Measurements from ENCODE around the gene NFATC2. TPM values are rescaled to one million over a fixed set of nuclear protein-coding genes. Genes with fewer than 3 reads are reported as not detected.

Gene NFATC2
- total RNA-seq, 1 experiment from 2014 or later, result 5.0 TPM

DNA sequence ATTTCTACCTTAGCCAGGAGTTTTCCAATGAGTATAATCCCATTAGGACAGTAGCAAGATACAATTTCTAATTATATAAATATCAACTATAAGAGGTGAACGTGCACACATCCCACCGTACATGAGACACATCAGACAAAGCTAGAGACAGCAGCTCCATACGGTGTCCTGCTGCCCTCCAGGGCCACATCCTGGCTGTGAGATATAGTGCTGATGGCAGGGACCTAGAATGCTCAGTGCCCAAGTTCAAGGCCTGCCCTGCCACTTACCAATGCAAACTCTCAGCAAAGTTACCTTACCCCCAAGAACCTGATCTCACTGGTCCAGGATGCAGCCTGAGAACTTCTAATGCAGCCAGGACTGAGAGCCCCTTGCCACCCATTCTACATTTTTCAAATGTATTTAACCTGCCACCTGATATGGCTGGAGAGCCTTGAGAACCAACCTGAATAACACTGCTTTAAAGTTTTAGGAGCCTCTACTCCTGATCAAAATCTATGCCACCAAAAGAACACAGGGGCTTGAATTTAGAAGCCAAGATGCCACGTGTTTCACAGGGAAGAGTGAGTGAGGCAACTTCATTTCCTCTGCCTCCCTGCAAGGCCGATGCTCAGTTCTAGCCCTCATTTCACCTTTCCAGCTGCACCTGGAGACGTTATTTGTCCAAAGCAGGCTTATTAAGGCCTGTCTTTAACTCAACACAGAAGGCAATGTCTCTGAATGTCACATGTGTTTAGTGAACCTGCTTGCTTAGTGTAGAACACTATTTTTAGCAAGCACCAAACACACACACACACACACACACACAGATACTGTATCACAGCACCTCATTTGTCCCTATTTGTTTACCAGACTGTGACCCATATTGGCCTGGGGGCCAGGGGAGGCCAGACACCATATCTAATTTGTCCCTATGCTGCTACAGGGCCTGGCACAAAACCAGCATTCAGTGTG is 6.1 kb downstream of the NFATC2 start:
- RAD21 ChIA-PET (ENCODE audit: low non-redundant PET in 1 of 2, low total read pairs in 2 of 2, uncharacterized antibody in 2 of 2, unreplicated experiment in 2 of 2), result no interaction called here
- Histone ChIP-seq H3K36me3 (ENCODE audit: control insufficient read depth in 1 of 2, insufficient read depth in 2 of 2, low read length in 2 of 2) (no peaks in the 10 kb centered on the region), H3K27me3 (ENCODE audit: insufficient read depth, low read length) (no peaks in the 10 kb centered on the region), H3K4me2 (ENCODE audit: low read length) (no peak overlapping the region), H3K4me3 (replicated peaks in 1 of 2; ENCODE audit: low read depth in 1 of 2, low read length in 2 of 2) (no peak overlapping the region), H2AFZ (ENCODE audit: low read depth, low read length, poor library complexity, severe bottlenecking) (no peak overlapping the region), H3K4me1 (ENCODE audit: control insufficient read depth in 1 of 2, insufficient read depth in 2 of 2, low read length in 2 of 2) (peaks cover 29 to 41% of the 10 kb centered on the region in 2 experiments), H3K79me2 (ENCODE audit: insufficient read depth, low read length) (no peaks in the 10 kb centered on the region), H3K9ac (ENCODE audit: low read length) (no peak overlapping the region), H3K27ac (ENCODE audit: low read depth, low read length) (no peak overlapping the region), H3K9me2 (ENCODE audit: insufficient read depth) (no peaks in the 10 kb centered on the region), H3K9me3 (ENCODE audit: control insufficient read depth in 1 of 2, insufficient read depth in 1 of 2, low read depth in 1 of 2, low read length in 2 of 2) (no peaks in the 10 kb centered on the region), H4K20me1 (ENCODE audit: insufficient read depth) (no peaks in the 10 kb centered on the region)
- intact Hi-C loops (cut with micrococcal nuclease), result no loop called here
- TF ChIP-seq ZFX (IDR thresholded peaks at IDR 0.05), result no peak
- no peak for TF ChIP-seq EZH2phosphoT487 (IDR thresholded peaks at IDR 0.05; ENCODE audit: borderline replicate concordance)
- BruUV-seq (replicated peaks), result no TSS peak
- CTCF ChIA-PET, result no interaction called here
- no peak for DNase-seq (ENCODE audit: low read depth, low spot score)
- no peak for ATAC-seq
- POLR2A ChIA-PET, result no interaction called here

DNA sequence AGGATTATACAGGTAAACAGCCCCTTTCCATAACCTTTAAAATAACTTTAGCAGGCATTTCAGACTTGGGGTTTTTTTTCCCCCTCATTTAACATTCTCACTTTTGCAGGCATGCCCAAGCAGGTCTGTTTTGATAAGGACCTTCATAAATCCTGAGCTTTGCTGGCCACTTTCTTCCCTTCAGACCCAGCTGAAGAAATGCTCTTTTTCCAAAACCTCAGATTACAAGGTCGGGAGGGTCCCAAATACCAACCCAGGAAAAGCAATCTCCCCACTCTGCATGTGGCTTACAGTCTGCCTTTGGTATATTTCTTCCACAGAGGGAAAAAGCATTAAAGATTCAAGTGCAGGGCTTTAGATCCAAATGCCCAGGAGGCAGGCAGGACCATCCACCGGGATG is 6.8 kb downstream of the NFATC2 start:
- Histone ChIP-seq H3K4me3 (replicated peaks in 1 of 2; ENCODE audit: low read depth in 1 of 2, low read length in 2 of 2) (no peak overlapping the region), H2AFZ (ENCODE audit: low read depth, low read length, poor library complexity, severe bottlenecking) (no peak overlapping the region), H3K9me3 (ENCODE audit: control insufficient read depth in 1 of 2, insufficient read depth in 1 of 2, low read depth in 1 of 2, low read length in 2 of 2) (no peaks in the 10 kb centered on the region), H3K9me2 (ENCODE audit: insufficient read depth) (no peaks in the 10 kb centered on the region), H3K4me1 (ENCODE audit: control insufficient read depth in 1 of 2, insufficient read depth in 2 of 2, low read length in 2 of 2) (peaks cover 36 to 44% of the 10 kb centered on the region in 2 experiments), H3K79me2 (ENCODE audit: insufficient read depth, low read length) (no peaks in the 10 kb centered on the region), H4K20me1 (ENCODE audit: insufficient read depth) (no peaks in the 10 kb centered on the region), H3K36me3 (ENCODE audit: control insufficient read depth in 1 of 2, insufficient read depth in 2 of 2, low read length in 2 of 2) (no peaks in the 10 kb centered on the region), H3K4me2 (ENCODE audit: low read length) (no peak overlapping the region), H3K9ac (ENCODE audit: low read length) (no peak overlapping the region), H3K27ac (ENCODE audit: low read depth, low read length) (no peak overlapping the region), H3K27me3 (ENCODE audit: insufficient read depth, low read length) (no peaks in the 10 kb centered on the region)
- DNase-seq (ENCODE audit: low read depth, low spot score) (no peak), ATAC-seq (no peak)
- intact Hi-C loops (cut with micrococcal nuclease), result no loop called here
- BruUV-seq (replicated peaks), result no TSS peak
- RAD21 ChIA-PET (ENCODE audit: low non-redundant PET in 1 of 2, low total read pairs in 2 of 2, uncharacterized antibody in 2 of 2, unreplicated experiment in 2 of 2), result no interaction called here
- POLR2A ChIA-PET, result no interaction called here
- CTCF ChIA-PET, result no interaction called here
- TF ChIP-seq POLR2A (IDR thresholded peaks at IDR 0.05; ENCODE audit: borderline replicate concordance, extremely low read depth, insufficient read depth, insufficient read length) (no peak), YY1 (IDR thresholded peaks at IDR 0.05; ENCODE audit: extremely low read depth, insufficient replicate concordance, low read depth, low read length) (no peak), RAD21 (IDR thresholded peaks at IDR 0.05; ENCODE audit: low read depth) (no peak), EZH2phosphoT487 (IDR thresholded peaks at IDR 0.05; ENCODE audit: borderline replicate concordance) (no peak), SIN3A (IDR thresholded peaks at IDR 0.05; ENCODE audit: low read depth) (no peak), CBX3 (IDR thresholded peaks at IDR 0.05; ENCODE audit: low read depth) (no peak), ELF1 (IDR thresholded peaks at IDR 0.05; ENCODE audit: borderline replicate concordance, low read depth) (no peak), TCF7L2 (IDR thresholded peaks at IDR 0.05; ENCODE audit: borderline replicate concordance, extremely low read depth, insufficient read depth, insufficient read length) (no peak), FOSL1 (IDR thresholded peaks at IDR 0.05; ENCODE audit: low read depth) (no peak), JUND (IDR thresholded peaks at IDR 0.05) (no peak), SP1 (IDR thresholded peaks at IDR 0.05; ENCODE audit: low read depth) (no peak)
- TF ChIP-seq, protein P1, sequence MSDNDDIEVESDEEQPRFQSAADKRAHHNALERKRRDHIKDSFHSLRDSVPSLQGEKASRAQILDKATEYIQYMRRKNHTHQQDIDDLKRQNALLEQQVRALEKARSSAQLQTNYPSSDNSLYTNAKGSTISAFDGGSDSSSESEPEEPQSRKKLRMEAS (IDR thresholded peaks at IDR 0.05), result no peak
- TF ChIP-seq, protein P2, sequence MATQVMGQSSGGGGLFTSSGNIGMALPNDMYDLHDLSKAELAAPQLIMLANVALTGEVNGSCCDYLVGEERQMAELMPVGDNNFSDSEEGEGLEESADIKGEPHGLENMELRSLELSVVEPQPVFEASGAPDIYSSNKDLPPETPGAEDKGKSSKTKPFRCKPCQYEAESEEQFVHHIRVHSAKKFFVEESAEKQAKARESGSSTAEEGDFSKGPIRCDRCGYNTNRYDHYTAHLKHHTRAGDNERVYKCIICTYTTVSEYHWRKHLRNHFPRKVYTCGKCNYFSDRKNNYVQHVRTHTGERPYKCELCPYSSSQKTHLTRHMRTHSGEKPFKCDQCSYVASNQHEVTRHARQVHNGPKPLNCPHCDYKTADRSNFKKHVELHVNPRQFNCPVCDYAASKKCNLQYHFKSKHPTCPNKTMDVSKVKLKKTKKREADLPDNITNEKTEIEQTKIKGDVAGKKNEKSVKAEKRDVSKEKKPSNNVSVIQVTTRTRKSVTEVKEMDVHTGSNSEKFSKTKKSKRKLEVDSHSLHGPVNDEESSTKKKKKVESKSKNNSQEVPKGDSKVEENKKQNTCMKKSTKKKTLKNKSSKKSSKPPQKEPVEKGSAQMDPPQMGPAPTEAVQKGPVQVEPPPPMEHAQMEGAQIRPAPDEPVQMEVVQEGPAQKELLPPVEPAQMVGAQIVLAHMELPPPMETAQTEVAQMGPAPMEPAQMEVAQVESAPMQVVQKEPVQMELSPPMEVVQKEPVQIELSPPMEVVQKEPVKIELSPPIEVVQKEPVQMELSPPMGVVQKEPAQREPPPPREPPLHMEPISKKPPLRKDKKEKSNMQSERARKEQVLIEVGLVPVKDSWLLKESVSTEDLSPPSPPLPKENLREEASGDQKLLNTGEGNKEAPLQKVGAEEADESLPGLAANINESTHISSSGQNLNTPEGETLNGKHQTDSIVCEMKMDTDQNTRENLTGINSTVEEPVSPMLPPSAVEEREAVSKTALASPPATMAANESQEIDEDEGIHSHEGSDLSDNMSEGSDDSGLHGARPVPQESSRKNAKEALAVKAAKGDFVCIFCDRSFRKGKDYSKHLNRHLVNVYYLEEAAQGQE (IDR thresholded peaks at IDR 0.05; ENCODE audit: low read depth), result no peak
- TF ChIP-seq, protein P3, sequence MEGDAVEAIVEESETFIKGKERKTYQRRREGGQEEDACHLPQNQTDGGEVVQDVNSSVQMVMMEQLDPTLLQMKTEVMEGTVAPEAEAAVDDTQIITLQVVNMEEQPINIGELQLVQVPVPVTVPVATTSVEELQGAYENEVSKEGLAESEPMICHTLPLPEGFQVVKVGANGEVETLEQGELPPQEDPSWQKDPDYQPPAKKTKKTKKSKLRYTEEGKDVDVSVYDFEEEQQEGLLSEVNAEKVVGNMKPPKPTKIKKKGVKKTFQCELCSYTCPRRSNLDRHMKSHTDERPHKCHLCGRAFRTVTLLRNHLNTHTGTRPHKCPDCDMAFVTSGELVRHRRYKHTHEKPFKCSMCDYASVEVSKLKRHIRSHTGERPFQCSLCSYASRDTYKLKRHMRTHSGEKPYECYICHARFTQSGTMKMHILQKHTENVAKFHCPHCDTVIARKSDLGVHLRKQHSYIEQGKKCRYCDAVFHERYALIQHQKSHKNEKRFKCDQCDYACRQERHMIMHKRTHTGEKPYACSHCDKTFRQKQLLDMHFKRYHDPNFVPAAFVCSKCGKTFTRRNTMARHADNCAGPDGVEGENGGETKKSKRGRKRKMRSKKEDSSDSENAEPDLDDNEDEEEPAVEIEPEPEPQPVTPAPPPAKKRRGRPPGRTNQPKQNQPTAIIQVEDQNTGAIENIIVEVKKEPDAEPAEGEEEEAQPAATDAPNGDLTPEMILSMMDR (IDR thresholded peaks at IDR 0.05 in 2 of 3, conservative IDR thresholded peaks at IDR 0.05 in 1 of 3; ENCODE audit: borderline replicate concordance in 1 of 3, insufficient read depth in 1 of 3, low read depth in 2 of 3, low read length in 2 of 3), result no peak

All from HCT116 (cell line).